Measurements from ENCODE around the gene EPHB2. TPM values are rescaled to one million over a fixed set of nuclear protein-coding genes. Genes with fewer than 3 reads are reported as not detected.

EPHB2 gene
- total RNA-seq, 1 donor from 2014 or later, result 5.0 TPM

DNA sequence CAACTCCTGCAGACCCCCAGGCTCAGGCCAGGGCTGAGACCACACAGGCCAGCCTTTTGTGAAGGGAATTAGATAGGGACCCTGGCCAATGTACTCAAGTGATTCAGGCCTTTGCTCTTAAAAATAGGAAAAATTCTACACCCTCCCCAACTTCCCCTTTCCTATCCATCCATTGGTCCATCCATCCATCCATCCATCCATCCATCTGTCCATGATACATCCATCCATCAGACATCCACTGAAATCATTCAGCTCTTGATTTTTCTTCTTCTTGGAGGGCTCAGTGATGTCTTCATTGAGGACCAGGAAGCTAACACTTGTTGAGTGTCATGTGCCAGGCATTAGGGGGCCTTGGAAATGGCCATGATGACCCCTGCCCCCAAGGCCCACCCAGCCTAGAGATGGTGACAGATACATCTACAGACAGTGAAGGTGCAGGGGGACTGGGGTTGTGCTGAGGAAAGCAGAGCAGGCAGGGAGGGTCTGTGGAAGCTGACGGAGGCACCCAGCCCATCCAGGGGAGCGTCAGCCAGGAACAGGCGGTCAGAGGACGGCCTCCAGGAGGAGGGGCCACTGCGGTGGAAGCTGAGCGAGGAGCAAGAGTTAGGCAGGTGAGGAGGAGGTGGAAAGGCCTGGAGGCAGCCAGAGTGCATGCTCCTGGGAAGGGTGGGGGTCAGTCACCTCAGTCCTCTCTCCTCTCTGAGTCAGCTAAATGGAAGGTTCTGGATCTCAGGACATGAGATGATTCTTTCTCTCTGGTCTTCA, 81.9 kb downstream of the EPHB2 start:
- Histone ChIP-seq H3K27me3 (ENCODE audit: low read depth) (no peaks in the 10 kb centered on the region), H3K9me3 (no peaks in the 10 kb centered on the region), H3K4me1 (peaks cover 13% of the 10 kb centered on the region), H3K27ac (no peak overlapping the region), H3K36me3 (no peaks in the 10 kb centered on the region), H3K4me3 (no peak overlapping the region)
- DNase-seq (no peak), ATAC-seq (no peak)
- intact Hi-C loops (cut with DNase I), result no loop called here
- TF ChIP-seq, protein P1, sequence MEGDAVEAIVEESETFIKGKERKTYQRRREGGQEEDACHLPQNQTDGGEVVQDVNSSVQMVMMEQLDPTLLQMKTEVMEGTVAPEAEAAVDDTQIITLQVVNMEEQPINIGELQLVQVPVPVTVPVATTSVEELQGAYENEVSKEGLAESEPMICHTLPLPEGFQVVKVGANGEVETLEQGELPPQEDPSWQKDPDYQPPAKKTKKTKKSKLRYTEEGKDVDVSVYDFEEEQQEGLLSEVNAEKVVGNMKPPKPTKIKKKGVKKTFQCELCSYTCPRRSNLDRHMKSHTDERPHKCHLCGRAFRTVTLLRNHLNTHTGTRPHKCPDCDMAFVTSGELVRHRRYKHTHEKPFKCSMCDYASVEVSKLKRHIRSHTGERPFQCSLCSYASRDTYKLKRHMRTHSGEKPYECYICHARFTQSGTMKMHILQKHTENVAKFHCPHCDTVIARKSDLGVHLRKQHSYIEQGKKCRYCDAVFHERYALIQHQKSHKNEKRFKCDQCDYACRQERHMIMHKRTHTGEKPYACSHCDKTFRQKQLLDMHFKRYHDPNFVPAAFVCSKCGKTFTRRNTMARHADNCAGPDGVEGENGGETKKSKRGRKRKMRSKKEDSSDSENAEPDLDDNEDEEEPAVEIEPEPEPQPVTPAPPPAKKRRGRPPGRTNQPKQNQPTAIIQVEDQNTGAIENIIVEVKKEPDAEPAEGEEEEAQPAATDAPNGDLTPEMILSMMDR (IDR thresholded peaks at IDR 0.05), result no peak

DNA sequence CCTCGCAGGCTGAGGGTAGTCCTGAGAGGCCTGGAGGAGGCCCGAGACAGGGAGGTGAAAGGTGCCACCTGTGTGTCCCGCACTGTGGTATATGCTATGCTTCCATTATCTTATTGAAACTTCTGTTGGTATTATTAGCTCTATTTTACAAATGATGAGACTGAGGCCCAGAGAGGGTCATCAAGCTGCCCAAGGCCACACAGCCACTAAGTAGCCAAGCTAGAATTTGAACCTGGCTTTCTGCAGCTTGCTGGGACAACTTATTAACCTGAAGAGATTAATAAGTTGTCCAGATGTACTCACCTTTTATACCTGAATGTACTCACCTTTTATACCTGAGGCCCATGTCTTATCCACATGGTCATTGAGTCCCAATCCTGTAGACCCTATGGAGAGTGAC, 83.0 kb downstream of the EPHB2 start:
- intact Hi-C loops (cut with DNase I), result no loop called here
- H3K36me3 ChIP-seq, result no peaks in the 10 kb centered on the region
- H3K9me3 ChIP-seq, result no peaks in the 10 kb centered on the region
- DNase-seq (no peak), ATAC-seq (no peak)
- TF ChIP-seq, protein P1 (IDR thresholded peaks at IDR 0.05), result no peak
- no peaks in the 10 kb centered on the region for H3K27me3 ChIP-seq (ENCODE audit: low read depth)
- H3K4me3 ChIP-seq, result no peak overlapping the region
- H3K27ac ChIP-seq, result no peak overlapping the region
- H3K4me1 ChIP-seq, result peaks cover 13% of the 10 kb centered on the region

DNA sequence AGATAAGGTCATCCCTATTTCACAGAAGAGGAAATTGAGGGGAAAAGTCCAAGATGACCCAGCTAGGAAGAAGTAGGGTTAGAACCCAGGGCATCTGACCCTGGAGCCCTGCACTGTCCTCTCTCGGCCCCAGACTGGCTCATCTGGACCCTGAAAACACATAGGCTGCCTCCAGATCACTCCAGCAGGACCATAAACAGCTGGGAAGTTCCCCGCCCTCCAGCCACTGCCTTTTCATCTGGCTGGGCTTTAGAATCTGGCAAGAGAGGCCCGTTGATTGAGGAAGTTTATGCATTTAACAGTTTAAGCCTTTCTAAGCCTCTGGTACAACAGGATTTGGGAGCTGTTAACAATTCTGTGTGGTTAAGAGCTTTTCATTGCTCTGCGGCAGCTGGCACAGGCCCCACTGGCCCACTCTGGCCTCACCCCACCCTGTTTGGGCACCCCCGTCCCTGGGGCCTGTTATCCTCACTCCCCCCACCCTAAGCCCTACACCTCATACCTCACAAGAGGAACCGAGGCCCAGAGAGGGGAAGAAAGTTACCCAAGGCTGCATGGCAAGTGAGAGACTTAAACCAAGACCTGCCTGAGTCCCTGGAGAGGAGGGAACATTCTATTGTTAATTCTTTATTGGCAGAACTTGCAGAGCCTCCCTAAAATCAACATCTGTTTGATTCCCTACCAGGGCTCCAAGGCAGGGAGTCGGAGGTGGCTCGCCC, 84.2 kb downstream of the EPHB2 start:
- Histone ChIP-seq H3K27me3 (ENCODE audit: low read depth) (no peaks in the 10 kb centered on the region), H3K4me3 (no peak overlapping the region), H3K27ac (no peak overlapping the region), H3K4me1 (peaks cover 13% of the 10 kb centered on the region), H3K9me3 (no peaks in the 10 kb centered on the region), H3K36me3 (no peaks in the 10 kb centered on the region)
- DNase-seq, result no peak
- intact Hi-C loops (cut with DNase I), result no loop called here
- ATAC-seq, result peak; percentile 23 to 26
- TF ChIP-seq, protein P1 (IDR thresholded peaks at IDR 0.05), result no peak

DNA sequence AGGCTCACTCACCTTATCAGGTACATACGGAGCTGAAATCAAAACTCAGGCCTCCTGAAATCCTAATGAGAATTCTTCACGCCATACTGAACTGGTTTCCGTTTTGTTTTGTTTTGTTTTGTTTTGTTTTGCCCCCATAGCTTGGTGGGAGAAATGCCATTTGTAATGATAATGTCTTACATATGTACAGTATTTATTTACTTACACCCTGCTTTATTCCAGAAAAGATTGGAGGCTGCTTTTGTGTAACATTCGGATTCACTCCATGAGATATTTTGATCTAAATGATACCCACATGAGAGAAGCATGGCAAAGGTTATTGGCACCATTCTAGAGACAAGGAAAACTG, 84.7 kb downstream of the EPHB2 start:
- Histone ChIP-seq H3K27me3 (ENCODE audit: low read depth) (no peaks in the 10 kb centered on the region), H3K9me3 (no peaks in the 10 kb centered on the region), H3K4me3 (no peak overlapping the region), H3K4me1 (peaks cover 11% of the 10 kb centered on the region), H3K27ac (no peak overlapping the region), H3K36me3 (no peaks in the 10 kb centered on the region)
- ATAC-seq (no peak), DNase-seq (no peak)
- intact Hi-C loops (cut with DNase I), result no loop called here
- TF ChIP-seq, protein P1 (IDR thresholded peaks at IDR 0.05), result no peak

DNA sequence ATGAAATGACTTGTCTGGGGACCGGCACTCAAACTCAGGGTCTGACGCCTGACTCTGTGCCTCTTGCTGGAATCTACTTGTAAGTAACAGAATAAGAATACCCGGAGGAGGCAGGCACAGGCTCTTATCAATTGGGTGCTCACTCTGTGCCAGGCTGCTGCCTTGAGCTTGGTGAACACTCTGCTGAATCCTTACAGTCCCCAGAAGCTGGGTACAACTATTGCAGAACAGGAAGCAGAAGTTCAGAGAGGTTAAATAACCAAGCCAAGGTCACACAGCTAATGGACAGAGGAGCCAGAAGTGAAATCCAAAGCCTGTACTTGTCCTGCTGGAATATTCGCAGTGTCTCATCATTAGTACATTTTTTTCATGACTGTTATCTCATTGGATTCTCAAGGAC, 86.0 kb downstream of the EPHB2 start:
- intact Hi-C loops (cut with DNase I), result no loop called here
- no peaks in the 10 kb centered on the region for H3K36me3 ChIP-seq

More for the DNA sequence above, 86.0 kb downstream of the EPHB2 start:
- Histone ChIP-seq H3K27me3 (ENCODE audit: low read depth) (no peaks in the 10 kb centered on the region), H3K27ac (no peak overlapping the region), H3K9me3 (no peaks in the 10 kb centered on the region), H3K4me3 (no peak overlapping the region), H3K4me1 (peaks cover 7% of the 10 kb centered on the region)
- DNase-seq (no peak), ATAC-seq (no peak)
- TF ChIP-seq, protein P1 (IDR thresholded peaks at IDR 0.05), result no peak
